ENCODE data around the gene RAB27A. TPM values are rescaled to one million over a fixed set of nuclear protein-coding genes. Genes with fewer than 3 reads are reported as not detected.

RAB27A gene
- polyA plus RNA-seq, 1 of the 3 experiments (the other 2 are of a cell fraction) = 9.6 TPM

- TF ChIP-seq RAD21 (IDR thresholded peaks at IDR 0.05; ENCODE audit: low read length) (no peak), GABPA (IDR thresholded peaks at IDR 0.05; ENCODE audit: low read depth) (no peak)
Observed at GRCh38 chr15:55198706-55199105, 90.9 kb downstream of the RAB27A start (continued).

- peak overlapping the region; percentile 91 to 94; a peak in 3 of 4 replicates for H3K27ac ChIP-seq (ENCODE audit: low read depth in 2 of 2, low read length in 1 of 2)
- WGBS (ENCODE audit: low lambda C conversion rate) = 38% methylated on average over 4 of the region's 4 CpGs
- no peaks in the 10 kb centered on the region for H3K9me3 ChIP-seq
- TF ChIP-seq POLR2AphosphoS5 (IDR thresholded peaks at IDR 0.05; ENCODE audit: low read depth, low read length) = no peak
- peaks cover 5 to 11% of the 10 kb centered on the region in 2 experiments; a peak in 3 of 4 replicates for H3K4me1 ChIP-seq (ENCODE audit: control insufficient read depth in 1 of 2, insufficient read depth in 2 of 2, low read depth in 1 of 2, low read length in 1 of 2)
- H3K79me2 ChIP-seq (ENCODE audit: insufficient read depth) = peaks cover 40% of the 10 kb centered on the region
- ChIA-PET POLR2A (no interaction called here), CTCF (interaction anchor here (0.8 to 2.3 kb wide), 8 partner anchors 15 to 648 kb away, joined by 3 to 6 read pairs (median 4); no protein-coding TSS in a partner anchor)
- H3K9ac ChIP-seq = peak overlapping the region; percentile 85
- H3K4me3 ChIP-seq (ENCODE audit: low read depth in 2 of 2, low read length in 1 of 2) = peak overlapping the region; percentile 82 to 97
- H4K20me1 ChIP-seq (ENCODE audit: insufficient read depth) = peaks cover 29% of the 10 kb centered on the region
- H3F3A ChIP-seq (replicated peaks; ENCODE audit: insufficient read depth) = peaks cover 10% of the 10 kb centered on the region
- no peaks in the 10 kb centered on the region for H3K27me3 ChIP-seq (ENCODE audit: insufficient read depth)
- H3K4me2 ChIP-seq = peak overlapping the region; percentile 82
- H3K9me2 ChIP-seq = no peaks in the 10 kb centered on the region; the same call in 1 of the 2 replicates
- peak overlapping the region; percentile 93 for H2AFZ ChIP-seq (ENCODE audit: low read depth)
- no peak for DNase-seq
- H3K36me3 ChIP-seq (replicated peaks in 1 of 2; ENCODE audit: control insufficient read depth in 1 of 2, insufficient read depth in 2 of 2, low read length in 1 of 2) = peaks cover 5 to 10% of the 10 kb centered on the region in 2 experiments
Observed at GRCh38 chr15:55197719-55198118, 91.9 kb downstream of the RAB27A start.

DNA sequence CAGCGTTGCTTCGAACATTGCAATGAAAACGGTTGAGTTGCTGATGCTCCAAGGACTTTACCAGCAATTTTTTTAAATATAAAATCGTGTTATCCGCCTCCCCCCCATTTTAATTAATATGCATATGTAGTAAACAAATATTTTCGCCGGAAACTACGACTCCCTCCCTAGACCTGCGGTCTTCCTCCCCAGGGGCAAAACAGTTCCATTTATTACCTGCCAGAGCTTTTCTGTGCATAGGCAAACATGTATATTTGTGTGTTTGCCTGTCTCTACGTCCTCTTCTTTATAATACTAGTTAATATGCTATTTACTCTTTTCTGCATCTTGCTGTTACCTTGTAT lies 92.3 kb downstream of the RAB27A start:
- WGBS (ENCODE audit: low lambda C conversion rate) = 2% methylated on average over 10 of the region's 10 CpGs
- peaks cover 5 to 11% of the 10 kb centered on the region in 2 experiments; a peak in 3 of 4 replicates for H3K4me1 ChIP-seq (ENCODE audit: control insufficient read depth in 1 of 2, insufficient read depth in 2 of 2, low read depth in 1 of 2, low read length in 1 of 2)
- peaks cover 10% of the 10 kb centered on the region for H3F3A ChIP-seq (replicated peaks; ENCODE audit: insufficient read depth)
- peak overlapping the region; percentile 91 to 94 for H3K27ac ChIP-seq (ENCODE audit: low read depth in 2 of 2, low read length in 1 of 2)
- no peaks in the 10 kb centered on the region for H3K27me3 ChIP-seq (ENCODE audit: insufficient read depth)
- peak overlapping the region; percentile 85 for H3K9ac ChIP-seq
- no peaks in the 10 kb centered on the region; the same call in 1 of the 2 replicates for H3K9me2 ChIP-seq
- peaks cover 33% of the 10 kb centered on the region for H4K20me1 ChIP-seq (ENCODE audit: insufficient read depth)
- H3K79me2 ChIP-seq (ENCODE audit: insufficient read depth) = peaks cover 44% of the 10 kb centered on the region
- peak overlapping the region; percentile 82 for H3K4me2 ChIP-seq
- DNase-seq = no peak
- H3K9me3 ChIP-seq = no peaks in the 10 kb centered on the region
- H3K36me3 ChIP-seq (replicated peaks in 1 of 2; ENCODE audit: control insufficient read depth in 1 of 2, insufficient read depth in 2 of 2, low read length in 1 of 2) = peaks cover 9 to 13% of the 10 kb centered on the region in 2 experiments
- H3K4me3 ChIP-seq (ENCODE audit: low read depth in 2 of 2, low read length in 1 of 2) = peak overlapping the region; percentile 82 to 97
- H2AFZ ChIP-seq (ENCODE audit: low read depth) = peak overlapping the region; percentile 93
- POLR2A ChIA-PET = interaction anchor here (0.9 to 1.0 kb wide), 2 partner anchors 13 to 122 kb away, joined by 3 to 5 read pairs; partner anchors contain the start of genes PIGB and PIGBOS1
- TF ChIP-seq RAD21 (IDR thresholded peaks at IDR 0.05; ENCODE audit: low read length) (no peak), CTCF (IDR thresholded peaks at IDR 0.05) (0 out of 2 replicates have a peak, but pooled peaks have one; percentile 9)
- CTCF ChIA-PET = interaction anchor here (0.8 to 2.3 kb wide), 9 partner anchors 15 to 648 kb away, joined by 3 to 6 read pairs (median 3); no protein-coding TSS in a partner anchor
